ENCODE measurements around the gene LIMK2. TPM values are rescaled to one million over a fixed set of nuclear protein-coding genes. Genes with fewer than 3 reads are reported as not detected.
"Not testable (repeated sequence)": the region's sequence is repeated elsewhere in the genome, so short reads cannot be mapped to it uniquely, and the experiment has no call there.

Gene LIMK2
- total RNA-seq, 1 donor, result 25.0 TPM

- Histone ChIP-seq H3K36me3 (ENCODE audit: insufficient read depth, low read length) (no peaks in the 10 kb centered on the region), H2AFZ (ENCODE audit: low read length) (no peak overlapping the region), H3K27ac (ENCODE audit: low read depth, low read length) (peak overlapping the region; percentile 83), H3K79me2 (ENCODE audit: insufficient read depth, low read length) (peaks cover 18% of the 10 kb centered on the region), H3K4me3 (ENCODE audit: insufficient read depth, low read length) (no peak overlapping the region), H4K20me1 (ENCODE audit: insufficient read depth, low read length) (peaks cover 8% of the 10 kb centered on the region), H3K4me1 (ENCODE audit: insufficient read depth, low read length) (peaks cover 70% of the 10 kb centered on the region), H3K9me3 (ENCODE audit: low read depth, low read length) (no peaks in the 10 kb centered on the region), H3K27me3 (ENCODE audit: insufficient read depth, low read length) (no peaks in the 10 kb centered on the region), H3K4me2 (ENCODE audit: insufficient read depth, low read length) (no peak overlapping the region)
- TF ChIP-seq CTCF (IDR thresholded peaks at IDR 0.05; ENCODE audit: extremely low read depth, low read depth, low read length), result no peak
- DNase-seq (ENCODE audit: insufficient read length, low spot score, missing footprints), result no peak
Observed at GRCh38 chr22:31244943-31245451, 32.9 kb downstream of the LIMK2 start.

DNA sequence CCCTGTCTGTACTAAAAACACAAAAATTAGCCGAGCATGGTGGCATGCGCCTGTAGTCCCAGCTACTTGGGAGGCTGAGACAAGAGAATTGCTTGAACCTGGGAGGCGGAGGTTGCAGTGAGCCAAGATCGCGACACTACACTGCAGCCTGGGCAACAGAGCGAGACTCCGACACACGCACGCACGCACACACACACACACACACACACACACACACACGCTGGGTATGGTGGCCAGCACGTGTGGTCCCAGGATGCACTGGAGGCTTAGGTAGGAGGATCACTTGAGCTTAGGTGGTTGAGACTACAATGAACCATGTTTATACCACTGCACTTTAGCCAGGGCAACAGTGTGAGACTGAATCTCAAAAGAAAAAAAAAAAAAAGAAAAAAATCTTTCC, 33.9 kb downstream of the LIMK2 start:
- not testable (repeated sequence) for H2AFZ ChIP-seq (ENCODE audit: low read length); H3K36me3 ChIP-seq (ENCODE audit: insufficient read depth, low read length); DNase-seq (ENCODE audit: insufficient read length, low spot score, missing footprints); H3K27me3 ChIP-seq (ENCODE audit: insufficient read depth, low read length); H3K4me3 ChIP-seq (ENCODE audit: insufficient read depth, low read length); H3K9me3 ChIP-seq (ENCODE audit: low read depth, low read length); H3K4me2 ChIP-seq (ENCODE audit: insufficient read depth, low read length); H4K20me1 ChIP-seq (ENCODE audit: insufficient read depth, low read length); H3K27ac ChIP-seq (ENCODE audit: low read depth, low read length)
- peaks cover 28% of the 10 kb centered on the region for H3K79me2 ChIP-seq (ENCODE audit: insufficient read depth, low read length)
- peaks cover 69% of the 10 kb centered on the region for H3K4me1 ChIP-seq (ENCODE audit: insufficient read depth, low read length)

GRCh38 chr22:31246687-31247086, 34.6 kb downstream of the LIMK2 start:
- Histone ChIP-seq H2AFZ (ENCODE audit: low read length) (no peak overlapping the region), H3K27ac (ENCODE audit: low read depth, low read length) (no peak overlapping the region), H3K36me3 (ENCODE audit: insufficient read depth, low read length) (no peaks in the 10 kb centered on the region), H3K9me3 (ENCODE audit: low read depth, low read length) (no peaks in the 10 kb centered on the region), H3K4me3 (ENCODE audit: insufficient read depth, low read length) (no peak overlapping the region), H3K4me1 (ENCODE audit: insufficient read depth, low read length) (peaks cover 62% of the 10 kb centered on the region), H3K27me3 (ENCODE audit: insufficient read depth, low read length) (no peaks in the 10 kb centered on the region), H4K20me1 (ENCODE audit: insufficient read depth, low read length) (peaks cover 11% of the 10 kb centered on the region), H3K79me2 (ENCODE audit: insufficient read depth, low read length) (peaks cover 35% of the 10 kb centered on the region), H3K4me2 (ENCODE audit: insufficient read depth, low read length) (no peak overlapping the region)
- TF ChIP-seq CTCF (IDR thresholded peaks at IDR 0.05; ENCODE audit: extremely low read depth, low read depth, low read length), result no peak
- no peak for DNase-seq (ENCODE audit: insufficient read length, low spot score, missing footprints)

- H3K79me2 ChIP-seq (ENCODE audit: insufficient read depth, low read length), result peaks cover 40% of the 10 kb centered on the region
- H3K4me2 ChIP-seq (ENCODE audit: insufficient read depth, low read length), result peak overlapping the region; percentile 92
- peak overlapping the region; percentile 77 for H3K4me3 ChIP-seq (ENCODE audit: insufficient read depth, low read length)
- H3K9me3 ChIP-seq (ENCODE audit: low read depth, low read length), result no peaks in the 10 kb centered on the region
- H3K4me1 ChIP-seq (ENCODE audit: insufficient read depth, low read length), result peaks cover 52% of the 10 kb centered on the region
- H3K27ac ChIP-seq (ENCODE audit: low read depth, low read length), result peak overlapping the region; percentile 54
- DNase-seq (ENCODE audit: insufficient read length, low spot score, missing footprints), result no peak
- H2AFZ ChIP-seq (ENCODE audit: low read length), result peak overlapping the region; percentile 73
- H4K20me1 ChIP-seq (ENCODE audit: insufficient read depth, low read length), result peaks cover 15% of the 10 kb centered on the region
- H3K27me3 ChIP-seq (ENCODE audit: insufficient read depth, low read length), result no peaks in the 10 kb centered on the region
- TF ChIP-seq CTCF (IDR thresholded peaks at IDR 0.05; ENCODE audit: extremely low read depth, low read depth, low read length), result no peak
- H3K36me3 ChIP-seq (ENCODE audit: insufficient read depth, low read length), result no peaks in the 10 kb centered on the region
Observed at GRCh38 chr22:31247726-31248125, 35.6 kb downstream of the LIMK2 start.
